Iris pigment epithelial cell (primary cell): ENCODE measurements around the gene BCDIN3D.
A peak's percentile ranks its signal among the peaks of the same experiment; 100 is the strongest.
"Not testable (repeated sequence)": the region's sequence is repeated elsewhere in the genome, so short reads cannot be mapped to it uniquely, and the experiment has no call there.

Experiments
- DNase-seq: peaks from one replicate; pipeline ENCODE4 v3.0.0-alpha.2; 2011; ENCODE audit warnings: low read depth

BCDIN3D gene

GRCh38 chr12:49876070-49876469 lies 33.2 kb upstream of the BCDIN3D start:
- DNase-seq = no peak

- no peak for DNase-seq
Observed at GRCh38 chr12:49875115-49875720, 32.3 kb upstream of the BCDIN3D start.

- DNase-seq = no peak
Observed at GRCh38 chr12:49874142-49874897, 31.4 kb upstream of the BCDIN3D start.

- DNase-seq = no peak
Observed at GRCh38 chr12:49873361-49873934, 30.5 kb upstream of the BCDIN3D start.

GRCh38 chr12:49872781-49873181 lies 29.9 kb upstream of the BCDIN3D start:
- peak; percentile 54 for DNase-seq

- DNase-seq = no peak
Observed at GRCh38 chr12:49872381-49872780, 29.5 kb upstream of the BCDIN3D start.

- DNase-seq = peak; percentile 17
Observed at GRCh38 chr12:49871811-49872251, 28.9 kb upstream of the BCDIN3D start.

- no peak for DNase-seq
Observed at GRCh38 chr12:49871263-49871561, 28.3 kb upstream of the BCDIN3D start.

GRCh38 chr12:49870501-49871262 lies 27.8 kb upstream of the BCDIN3D start:
- no peak for DNase-seq

GRCh38 chr12:49869816-49870500 lies 27.1 kb upstream of the BCDIN3D start:
- no peak for DNase-seq

GRCh38 chr12:49868952-49869815 lies 26.3 kb upstream of the BCDIN3D start:
- DNase-seq = peak; percentile 95

- no peak for DNase-seq
Observed at GRCh38 chr12:49868449-49868848, 25.5 kb upstream of the BCDIN3D start.

GRCh38 chr12:49867570-49868341 lies 24.9 kb upstream of the BCDIN3D start:
- DNase-seq = no peak

- DNase-seq = peak; percentile 32
Observed at GRCh38 chr12:49866859-49867569, 24.1 kb upstream of the BCDIN3D start.

- no peak for DNase-seq
Observed at GRCh38 chr12:49865782-49866135, 22.9 kb upstream of the BCDIN3D start.

GRCh38 chr12:49865109-49865781 lies 22.3 kb upstream of the BCDIN3D start:
- DNase-seq = no peak

GRCh38 chr12:49864798-49865090 lies 21.8 kb upstream of the BCDIN3D start:
- no peak for DNase-seq

- no peak for DNase-seq
Observed at GRCh38 chr12:49863946-49864797, 21.3 kb upstream of the BCDIN3D start.

GRCh38 chr12:49860921-49861320 lies 18.0 kb upstream of the BCDIN3D start:
- not testable (repeated sequence) for DNase-seq
